GM18867 (cell line): ENCODE data around the gene RAB6D.
"Not testable (repeated sequence)": the region's sequence is repeated elsewhere in the genome, so short reads cannot be mapped to it uniquely, and the experiment has no call there.

Source experiments
- ATAC-seq: cut with Tn5 transposase; IDR thresholded peaks from one replicate; pipeline ENCODE4 v1.9.1; 2021; ENCODE audit warnings: mild to moderate bottlenecking, moderate library complexity; ENCODE audit not compliant: unreplicated experiment

The RAB6D gene

DNA sequence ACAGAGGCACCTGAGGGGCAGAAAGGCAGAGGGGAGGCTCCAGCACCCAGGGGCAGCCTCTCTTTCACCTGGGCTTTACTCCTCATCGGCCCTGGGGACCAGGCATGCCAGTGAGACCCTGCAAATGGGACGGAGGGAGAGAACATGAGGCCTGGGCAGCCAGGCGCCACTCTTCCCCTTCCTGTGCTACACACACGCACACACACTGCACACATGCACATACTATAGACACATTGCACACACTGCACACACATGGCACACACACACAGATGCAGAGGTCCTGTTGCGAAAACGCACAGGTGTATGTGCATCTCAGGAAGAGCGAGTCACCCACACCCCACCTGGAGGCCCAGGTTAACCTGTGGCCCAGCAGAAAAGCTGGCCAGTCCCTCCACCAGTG lies 3.4 kb upstream of the RAB6D start:
- ATAC-seq = no peak

DNA sequence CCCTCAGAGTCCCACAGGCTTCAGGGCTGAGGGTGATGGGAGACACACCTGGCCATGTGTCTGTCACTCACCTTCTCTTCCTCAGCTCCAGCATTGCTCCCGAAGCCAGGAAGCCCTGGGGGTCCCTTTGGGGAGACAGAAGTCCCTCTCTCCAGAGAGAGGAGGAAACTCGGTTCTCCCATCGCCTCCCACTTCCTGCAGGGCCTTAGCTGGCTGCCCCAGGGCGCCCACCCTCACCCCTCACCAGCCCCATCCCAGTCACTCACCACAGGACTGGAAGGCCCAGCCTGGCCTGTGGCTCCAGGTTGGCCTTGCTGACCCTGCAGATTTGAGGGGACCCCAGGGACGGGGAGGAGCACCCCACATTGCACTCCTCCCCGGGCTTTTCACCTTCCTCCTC lies 2.7 kb upstream of the RAB6D start:
- no peak for ATAC-seq

DNA sequence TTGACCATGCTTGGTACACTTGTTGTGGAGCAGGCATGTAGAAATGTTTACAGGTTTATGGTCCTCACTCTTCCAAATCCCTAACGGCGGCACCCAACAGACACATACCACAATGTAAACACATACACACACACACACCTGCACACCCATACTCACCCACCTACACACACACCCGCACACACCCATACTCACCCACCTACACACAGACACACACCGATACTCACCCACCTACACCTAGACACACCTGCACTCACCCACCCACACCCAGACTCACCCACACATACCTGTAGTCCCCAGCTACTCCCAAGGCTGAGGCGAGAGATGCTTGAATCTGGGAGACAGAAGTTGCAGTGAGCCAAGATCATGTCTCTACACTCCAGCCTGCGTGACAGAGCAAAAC lies 1.5 kb upstream of the RAB6D start:
- ATAC-seq = no peak

DNA sequence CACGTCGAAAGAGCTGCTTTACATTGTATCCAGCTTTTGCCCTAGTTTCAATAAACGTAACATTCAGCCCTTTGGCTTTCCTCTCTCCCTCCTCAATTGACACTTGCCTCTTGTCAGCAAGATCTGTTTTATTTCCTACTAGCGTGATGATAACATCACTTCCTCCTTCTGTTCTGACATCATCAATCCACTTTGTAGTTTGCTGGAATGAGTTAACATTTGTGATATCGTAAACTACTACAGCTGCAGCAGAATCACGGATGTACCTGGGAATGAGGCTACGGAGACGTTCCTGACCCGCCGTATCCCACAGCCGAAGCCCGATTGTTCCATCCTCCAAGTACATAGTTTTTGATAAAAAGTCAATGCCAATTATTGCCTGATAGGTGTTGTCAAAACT lies 755 bp downstream of the RAB6D start:
- not testable (repeated sequence) for ATAC-seq

DNA sequence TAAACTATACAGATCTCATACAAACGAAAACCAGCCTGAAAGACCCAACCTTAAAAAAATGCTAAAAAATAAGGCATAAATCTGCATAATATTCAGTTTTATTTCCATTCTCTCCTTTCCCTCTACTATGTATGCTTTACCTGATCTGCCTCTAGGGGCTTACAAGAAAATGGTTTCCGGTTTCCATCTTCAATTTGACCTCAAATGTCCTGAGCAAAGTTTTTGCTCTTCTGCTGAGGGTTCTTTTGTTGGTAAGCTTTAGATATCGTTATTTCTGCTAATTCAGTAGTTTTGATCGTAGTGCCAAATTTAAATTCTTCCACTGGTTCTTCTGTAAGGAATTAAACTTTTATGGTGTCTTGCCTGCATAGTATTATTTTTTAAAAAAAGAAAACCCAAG lies 2.2 kb downstream of the RAB6D start:
- not testable (repeated sequence) for ATAC-seq

DNA sequence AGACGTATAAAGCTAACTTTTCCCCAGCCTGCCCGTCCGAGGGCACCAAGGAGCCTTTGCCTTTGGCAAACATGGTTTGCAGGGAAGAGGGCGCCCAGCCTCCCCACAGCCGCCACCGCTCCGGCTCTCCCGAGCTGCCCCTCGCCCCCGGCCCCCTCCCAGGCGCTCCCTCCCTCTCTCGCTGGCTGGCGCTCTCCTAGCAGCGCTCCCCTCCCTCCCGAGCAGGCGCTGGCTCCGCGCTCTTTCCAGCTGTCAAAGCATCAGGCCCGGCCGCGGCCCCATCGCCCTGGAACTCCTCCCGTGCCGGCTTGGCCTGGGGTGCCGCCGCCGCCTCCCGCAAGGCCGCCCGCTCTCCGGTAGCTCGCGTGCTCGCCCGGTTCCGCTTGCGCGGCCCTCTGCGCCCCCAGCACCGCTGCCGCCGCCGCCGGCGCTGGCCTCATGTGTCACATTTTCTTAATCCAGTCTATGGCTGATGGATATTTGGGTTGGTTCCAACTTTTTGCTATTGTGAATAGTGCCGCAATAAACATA lies 10.7 kb downstream of the RAB6D start:
- ATAC-seq = not testable (repeated sequence)

DNA sequence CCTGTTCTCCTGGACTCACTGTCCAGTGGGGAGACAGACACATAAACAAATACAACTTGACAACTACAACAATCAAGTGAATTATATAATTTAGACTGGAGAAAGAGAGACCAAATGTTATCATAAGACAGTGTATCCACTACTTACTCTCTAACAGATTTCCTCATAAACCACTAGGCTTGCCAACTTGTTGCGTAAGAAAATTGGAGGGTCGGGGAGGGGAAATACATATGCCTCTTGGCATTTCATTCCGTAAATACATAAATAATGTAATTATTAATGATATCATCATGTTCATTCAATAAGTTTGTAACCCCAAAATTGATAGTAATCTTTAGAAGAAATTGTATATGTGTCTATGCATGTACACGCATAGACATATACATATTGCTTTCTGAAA lies 14.9 kb downstream of the RAB6D start:
- ATAC-seq = no peak

DNA sequence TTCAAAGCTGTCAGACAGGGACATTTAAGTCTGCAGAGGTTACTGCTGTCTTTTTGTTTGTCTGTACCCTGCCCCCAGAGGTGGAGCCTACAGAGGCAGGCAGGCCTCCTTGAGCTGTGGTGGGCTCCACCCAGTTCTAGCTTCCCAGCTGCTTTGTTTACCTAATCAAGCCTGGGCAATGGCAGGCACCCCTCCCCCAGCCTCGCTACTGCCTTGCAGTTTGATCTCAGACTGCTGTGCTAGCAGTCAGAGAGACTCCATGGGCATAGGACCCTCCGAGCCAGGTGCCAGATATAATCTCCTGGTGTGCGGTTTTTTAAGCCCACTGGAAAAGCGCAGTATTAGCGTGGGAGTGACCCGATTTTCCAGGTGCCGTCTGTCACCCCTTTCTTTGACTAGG lies 16.9 kb downstream of the RAB6D start:
- not testable (repeated sequence) for ATAC-seq

DNA sequence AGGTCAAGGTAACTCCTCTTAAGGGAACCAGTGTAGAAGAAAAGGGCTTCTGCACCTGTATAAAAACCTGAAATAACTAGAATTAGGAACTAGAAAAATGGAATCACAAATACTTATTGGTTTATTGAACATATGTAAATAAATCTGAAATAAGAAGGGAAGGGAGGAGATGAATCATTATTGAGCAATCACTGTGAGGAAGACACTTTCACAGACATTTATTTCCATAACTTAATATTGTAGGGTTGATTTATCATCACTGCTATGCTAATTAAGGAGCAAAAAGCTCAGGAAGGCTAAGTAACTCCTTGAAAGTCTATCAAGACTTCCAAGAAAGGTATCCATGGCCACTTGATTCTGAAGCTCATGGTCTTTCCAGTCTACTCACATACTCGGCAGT lies 24.7 kb downstream of the RAB6D start:
- ATAC-seq = not testable (repeated sequence)

DNA sequence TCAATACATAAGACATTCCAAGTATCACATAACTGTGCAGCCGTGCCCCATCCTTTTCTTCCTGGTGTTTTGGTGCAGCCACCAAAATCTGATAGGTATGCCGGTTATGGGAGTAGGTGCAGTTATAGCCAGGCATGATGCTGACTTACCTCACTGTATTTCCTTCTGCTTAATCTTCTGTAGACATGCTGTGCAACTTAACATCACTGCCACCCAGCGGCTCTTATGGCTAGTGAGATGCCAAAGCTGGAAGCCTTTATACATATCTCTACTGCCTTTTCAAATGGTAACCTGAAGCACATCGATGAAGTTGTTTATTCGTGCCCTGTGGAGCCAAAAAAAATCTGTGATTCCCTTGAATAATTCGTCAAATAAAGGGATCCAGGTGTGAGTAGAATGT lies 28.6 kb downstream of the RAB6D start:
- not testable (repeated sequence) for ATAC-seq

DNA sequence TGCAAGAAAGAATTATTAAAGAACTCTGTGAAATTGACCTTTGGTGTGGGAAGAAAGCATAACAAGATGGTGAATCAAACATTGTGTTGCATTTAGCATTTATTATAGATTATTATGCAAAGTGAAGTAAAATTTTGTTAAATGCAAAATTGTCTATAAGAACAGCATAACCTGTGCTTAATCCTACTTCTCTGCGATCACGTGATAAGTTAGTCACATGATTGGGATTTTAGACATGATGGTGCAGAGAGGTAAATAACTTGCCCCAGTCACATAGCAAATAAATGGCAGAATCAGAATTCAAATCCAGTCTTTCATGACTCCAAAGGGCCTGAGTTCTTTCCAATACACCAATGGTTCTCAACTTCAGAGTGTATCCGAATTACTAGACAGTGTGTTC lies 31.3 kb downstream of the RAB6D start:
- not testable (repeated sequence) for ATAC-seq

DNA sequence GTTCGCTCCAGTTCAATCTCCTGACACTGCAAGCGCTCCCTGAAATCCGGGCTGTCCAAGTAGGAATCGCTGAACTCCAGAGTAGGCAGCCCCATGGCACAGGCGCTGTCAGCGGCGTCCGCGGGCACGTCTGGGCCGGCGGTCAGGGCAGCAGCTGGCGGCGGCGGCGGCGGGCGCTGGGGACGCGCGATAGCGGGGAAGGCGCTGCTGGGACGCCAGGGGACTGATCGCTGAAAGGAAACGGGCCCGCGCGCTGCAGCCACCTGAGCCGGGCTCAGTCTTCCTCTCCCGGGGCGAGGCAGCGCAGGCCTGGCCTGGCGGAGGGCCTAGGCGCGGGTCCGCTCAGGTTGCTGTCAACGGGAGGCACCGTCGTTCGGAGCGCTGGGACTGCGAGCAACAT lies 33.0 kb downstream of the RAB6D start:
- ATAC-seq = not testable (repeated sequence)

DNA sequence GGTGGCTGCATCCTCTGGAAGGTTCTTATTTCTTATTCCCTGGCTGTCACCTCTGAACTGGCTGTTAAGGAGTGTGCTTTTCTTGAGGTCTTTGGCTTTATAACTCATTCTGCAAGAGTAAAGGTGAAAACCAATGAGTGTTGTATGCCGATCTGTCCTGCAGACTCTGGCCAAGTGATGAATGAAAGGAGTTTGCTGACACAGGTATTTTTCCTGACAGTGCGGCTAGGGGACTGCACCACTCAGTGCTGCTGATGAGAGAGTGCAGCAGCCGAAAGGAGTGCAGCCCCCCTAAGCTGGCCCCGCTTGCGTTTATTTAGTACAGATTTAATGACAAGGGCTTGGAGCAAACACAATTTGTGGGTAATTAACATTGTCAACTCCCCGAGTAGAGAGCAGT lies 41.8 kb downstream of the RAB6D start:
- ATAC-seq = no peak

DNA sequence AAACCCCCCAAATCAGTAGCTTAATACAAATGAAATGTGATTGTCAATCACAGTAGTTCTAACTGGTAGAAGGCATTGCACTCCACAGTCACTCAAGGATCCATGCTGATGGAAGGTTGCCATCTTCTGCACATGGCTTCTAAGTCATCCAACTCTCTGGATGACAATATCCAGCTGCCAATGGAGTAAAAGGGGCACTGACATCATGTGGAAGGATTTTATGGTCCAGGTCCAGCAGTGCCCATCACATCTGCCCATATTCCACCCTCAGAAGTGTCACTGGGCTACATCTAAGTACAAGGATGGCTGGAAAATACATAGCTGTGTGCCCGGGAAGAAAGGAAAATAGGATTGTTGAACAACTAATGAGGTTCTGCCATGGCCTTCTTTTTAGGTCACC lies 42.6 kb downstream of the RAB6D start:
- not testable (repeated sequence) for ATAC-seq

DNA sequence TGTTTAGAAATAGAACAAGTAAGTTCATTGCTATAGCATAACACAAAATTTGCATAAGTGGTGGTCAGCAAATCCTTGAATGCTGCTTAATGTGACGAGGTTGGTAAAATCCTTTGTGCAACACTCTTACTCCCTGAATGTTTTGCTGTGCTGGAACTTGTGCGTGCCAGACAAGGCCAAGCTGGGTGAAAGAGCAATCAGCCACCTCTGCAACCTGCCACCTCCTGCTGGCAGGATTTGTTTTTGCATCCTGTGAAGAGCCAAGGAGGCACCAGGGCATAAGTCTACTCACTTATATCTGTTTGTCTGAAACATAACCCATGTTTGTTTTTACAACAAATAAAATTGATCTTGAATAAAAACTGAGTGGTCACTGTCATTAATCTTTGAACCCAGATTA lies 53.0 kb downstream of the RAB6D start:
- ATAC-seq = not testable (repeated sequence)
